Right cardiac atrium (tissue), 5 donors: ENCODE results near the gene TP53BP1. TPM values are rescaled to one million over a fixed set of nuclear protein-coding genes. Genes with fewer than 3 reads are reported as not detected.

Experiments
- ATAC-seq, 2 donors: fragments of 200-7000 bp; cut with Tn5 transposase; one replicate each; pipeline versions ENCODE4 v1.8.0 to v1.9.1; 2020; ENCODE audit warnings: moderate library complexity in 2 of 2, mild to moderate bottlenecking in 1 of 2
- DNase-seq, 3 donors: peaks; one replicate each; pipeline ENCODE4 v3.0.0-alpha.2; 2020
- H3K27ac ChIP-seq: one replicate; pipeline ENCODE4 v1.5.1; 2013; ENCODE audit warnings: mild to moderate bottlenecking, low read length, control low read depth, moderate library complexity
- H3K27me3 ChIP-seq: one replicate; pipeline ENCODE4 v1.6.1; 2013; ENCODE audit not compliant: control insufficient read depth, insufficient read depth
- H3K4me1 ChIP-seq: one replicate; pipeline ENCODE4 v1.6.1; 2013; ENCODE audit warnings: low read length; ENCODE audit not compliant: control insufficient read depth, insufficient read depth
- H3K4me3 ChIP-seq: one replicate; pipeline ENCODE4 v1.5.1; 2013; ENCODE audit warnings: low read length, control low read depth
- H3K9me3 ChIP-seq: one replicate; pipeline ENCODE4 v1.6.1; 2013; ENCODE audit warnings: low read length; ENCODE audit not compliant: control insufficient read depth
- WGBS: extraction: QIAGEN DNeasy Blood & Tissue Kit; methylation state at CpG from one replicate; pipeline ENCODE4 v1.1.7; 2013; 5-methylcytosine and 5-hydroxymethylcytosine counted together
- intact Hi-C, 4 donors: fragments of 100-400 bp; cut with DNase I; formaldehyde crosslinking; loops; one replicate each; pipeline versions ENCODE4 v1.11.0 to v1.14.0; 2022 to 2023
- polyA plus RNA-seq: library from polyadenylated mRNA; stranded (reverse); fragments of 200-250 nt; gene quantifications from one replicate; pipeline ENCODE4 v1.2.3, GENCODE V29; 2013
- total RNA-seq, 4 donors: library from RNA; stranded (reverse); fragmentation: NEBNext Ultra II Directional; extraction: Animal tissue kit (Norgen Biotek cat#: 25700); gene quantifications; one replicate each; pipeline ENCODE4 v1.2.1, GENCODE V29; 2021
- donor health status: healthy with polysubstance abuse.
- donor health status: DM: no; HTN: yes; CAD: no.
- donor health status: DM: no; HTN: no; CAD: no.
- donor health status: DM: no; HTN: yes; CAD: no; lungs with severe emphysema.
- donor health status: DM: yes; HTN: yes; CAD: no.

The TP53BP1 gene
- total and polyA plus RNA-seq, 5 donors: 14.6 to 44.4 (median 33.6) TPM

DNA sequence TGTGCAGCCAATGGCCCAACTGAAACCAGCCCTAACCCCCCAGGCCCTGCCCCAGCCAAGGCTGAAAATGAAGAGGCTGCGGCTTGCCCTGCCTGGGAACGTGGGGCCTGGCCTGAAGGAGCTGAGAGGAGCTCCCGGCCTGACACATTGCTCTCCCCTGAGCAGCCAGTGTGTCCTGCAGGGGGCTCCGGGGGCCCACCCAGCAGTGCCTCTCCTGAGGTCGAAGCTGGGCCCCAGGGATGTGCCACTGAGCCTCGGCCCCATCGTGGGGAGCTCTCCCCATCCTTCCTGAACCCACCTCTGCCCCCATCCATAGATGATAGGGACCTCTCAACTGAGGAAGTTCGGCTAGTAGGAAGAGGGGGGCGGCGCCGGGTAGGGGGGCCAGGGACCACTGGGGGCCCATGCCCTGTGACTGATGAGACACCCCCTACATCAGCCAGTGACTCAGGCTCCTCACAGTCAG, 35.6 kb upstream of the TP53BP1 start:
- intact Hi-C loops: no loop called here
- DNase-seq: no peak
- H3K4me3 ChIP-seq: no peak overlapping the region
- no peaks in the 10 kb centered on the region for H3K4me1 ChIP-seq
- no peaks in the 10 kb centered on the region for H3K27me3 ChIP-seq
- no peaks in the 10 kb centered on the region for H3K9me3 ChIP-seq
- 81% methylated on average over 11 of the region's 11 CpGs for WGBS
- ATAC-seq: no peak
- H3K27ac ChIP-seq: no peak overlapping the region

DNA sequence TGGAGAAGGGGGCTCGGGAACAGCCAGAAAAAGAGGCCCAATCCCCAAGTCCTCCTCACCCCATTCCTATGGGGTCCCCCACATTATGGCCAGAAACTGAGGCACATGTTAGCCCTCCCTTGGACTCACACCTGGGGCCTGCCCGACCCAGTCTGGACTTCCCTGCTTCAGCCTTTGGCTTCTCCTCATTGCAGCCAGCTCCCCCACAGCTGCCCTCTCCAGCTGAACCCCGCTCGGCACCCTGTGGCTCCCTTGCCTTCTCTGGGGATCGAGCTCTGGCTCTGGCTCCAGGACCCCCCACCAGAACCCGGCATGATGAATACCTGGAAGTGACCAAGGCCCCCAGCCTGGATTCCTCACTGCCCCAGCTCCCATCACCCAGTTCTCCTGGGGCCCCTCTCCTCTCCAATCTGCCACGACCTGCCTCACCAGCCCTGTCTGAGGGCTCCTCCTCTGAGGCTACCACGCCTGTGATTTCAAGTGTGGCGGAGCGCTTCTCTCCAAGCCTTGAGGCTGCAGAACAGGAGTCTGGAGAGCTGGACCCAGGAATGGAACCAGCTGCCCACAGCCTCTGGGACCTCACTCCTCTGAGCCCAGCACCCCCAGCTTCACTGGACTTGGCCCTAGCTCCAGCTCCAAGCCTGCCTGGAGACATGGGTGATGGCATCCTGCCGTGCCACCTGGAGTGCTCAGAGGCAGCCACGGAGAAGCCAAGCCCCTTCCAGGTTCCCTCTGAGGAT, 35.0 kb upstream of the TP53BP1 start:
- no peaks in the 10 kb centered on the region for H3K4me1 ChIP-seq
- no peak overlapping the region for H3K4me3 ChIP-seq
- H3K9me3 ChIP-seq: no peaks in the 10 kb centered on the region
- WGBS: 83% methylated on average over 12 of the region's 12 CpGs
- no peak for DNase-seq
- intact Hi-C loops: no loop called here
- no peak overlapping the region for H3K27ac ChIP-seq
- ATAC-seq: no peak
- H3K27me3 ChIP-seq: no peaks in the 10 kb centered on the region

DNA sequence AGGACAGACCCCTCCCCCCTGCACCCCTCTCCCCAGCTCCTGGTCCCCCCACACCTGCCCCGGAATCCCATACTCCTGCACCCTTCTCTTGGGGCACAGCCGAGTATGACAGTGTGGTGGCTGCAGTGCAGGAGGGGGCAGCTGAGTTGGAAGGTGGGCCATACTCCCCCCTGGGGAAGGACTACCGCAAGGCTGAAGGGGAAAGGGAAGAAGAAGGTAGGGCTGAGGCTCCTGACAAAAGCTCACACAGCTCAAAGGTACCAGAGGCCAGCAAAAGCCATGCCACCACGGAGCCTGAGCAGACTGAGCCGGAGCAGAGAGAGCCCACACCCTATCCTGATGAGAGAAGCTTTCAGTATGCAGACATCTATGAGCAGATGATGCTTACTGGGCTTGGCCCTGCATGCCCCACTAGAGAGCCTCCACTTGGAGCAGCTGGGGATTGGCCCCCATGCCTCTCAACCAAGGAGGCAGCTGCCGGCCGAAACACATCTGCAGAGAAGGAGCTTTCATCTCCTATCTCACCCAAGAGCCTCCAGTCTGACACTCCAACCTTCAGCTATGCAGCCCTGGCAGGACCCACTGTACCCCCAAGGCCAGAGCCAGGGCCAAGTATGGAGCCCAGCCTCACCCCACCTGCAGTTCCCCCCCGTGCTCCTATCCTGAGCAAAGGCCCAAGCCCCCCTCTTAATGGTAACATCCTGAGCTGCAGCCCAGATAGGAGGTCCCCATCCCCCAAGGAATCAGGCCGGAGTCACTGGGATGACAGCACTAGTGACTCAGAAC, 34.3 kb upstream of the TP53BP1 start:
- 77% methylated on average over 9 of the region's 9 CpGs for WGBS
- Histone ChIP-seq H3K4me1 (no peaks in the 10 kb centered on the region), H3K27me3 (no peaks in the 10 kb centered on the region), H3K9me3 (no peaks in the 10 kb centered on the region), H3K4me3 (no peak overlapping the region), H3K27ac (no peak overlapping the region)
- ATAC-seq (no peak), DNase-seq (no peak)
- intact Hi-C loops: no loop called here

DNA sequence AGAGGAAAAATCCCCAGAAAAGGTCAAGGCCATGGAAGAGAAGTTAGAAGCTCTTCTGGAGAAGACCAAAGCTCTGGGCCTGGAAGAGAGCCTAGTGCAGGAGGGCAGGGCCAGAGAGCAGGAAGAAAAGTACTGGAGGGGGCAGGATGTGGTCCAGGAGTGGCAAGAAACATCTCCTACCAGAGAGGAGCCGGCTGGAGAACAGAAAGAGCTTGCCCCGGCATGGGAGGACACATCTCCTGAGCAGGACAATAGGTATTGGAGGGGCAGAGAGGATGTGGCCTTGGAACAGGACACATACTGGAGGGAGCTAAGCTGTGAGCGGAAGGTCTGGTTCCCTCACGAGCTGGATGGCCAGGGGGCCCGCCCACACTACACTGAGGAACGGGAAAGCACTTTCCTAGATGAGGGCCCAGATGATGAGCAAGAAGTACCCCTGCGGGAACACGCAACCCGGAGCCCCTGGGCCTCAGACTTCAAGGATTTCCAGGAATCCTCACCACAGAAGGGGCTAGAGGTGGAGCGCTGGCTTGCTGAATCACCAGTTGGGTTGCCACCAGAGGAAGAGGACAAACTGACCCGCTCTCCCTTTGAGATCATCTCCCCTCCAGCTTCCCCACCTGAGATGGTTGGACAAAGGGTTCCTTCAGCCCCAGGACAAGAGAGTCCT, 33.4 kb upstream of the TP53BP1 start:
- Histone ChIP-seq H3K4me1 (no peaks in the 10 kb centered on the region), H3K9me3 (no peaks in the 10 kb centered on the region), H3K27me3 (no peaks in the 10 kb centered on the region), H3K4me3 (no peak overlapping the region), H3K27ac (no peak overlapping the region)
- DNase-seq (no peak), ATAC-seq (no peak)
- WGBS: 85% methylated on average over 11 of the region's 11 CpGs
- intact Hi-C loops: no loop called here

DNA sequence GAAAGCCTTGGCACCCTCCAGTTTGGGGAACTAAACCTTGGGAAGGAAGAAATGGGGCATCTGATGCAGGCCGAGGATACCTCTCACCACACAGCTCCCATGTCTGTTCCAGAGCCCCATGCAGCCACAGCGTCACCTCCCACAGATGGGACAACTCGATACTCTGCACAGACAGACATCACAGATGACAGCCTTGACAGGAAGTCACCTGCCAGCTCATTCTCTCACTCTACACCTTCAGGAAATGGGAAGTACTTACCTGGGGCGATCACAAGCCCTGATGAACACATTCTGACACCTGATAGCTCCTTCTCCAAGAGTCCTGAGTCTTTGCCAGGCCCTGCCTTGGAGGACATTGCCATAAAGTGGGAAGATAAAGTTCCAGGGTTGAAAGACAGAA, 32.2 kb upstream of the TP53BP1 start:
- WGBS: 90% methylated on average over 4 of the region's 4 CpGs
- ATAC-seq: no peak

DNA sequence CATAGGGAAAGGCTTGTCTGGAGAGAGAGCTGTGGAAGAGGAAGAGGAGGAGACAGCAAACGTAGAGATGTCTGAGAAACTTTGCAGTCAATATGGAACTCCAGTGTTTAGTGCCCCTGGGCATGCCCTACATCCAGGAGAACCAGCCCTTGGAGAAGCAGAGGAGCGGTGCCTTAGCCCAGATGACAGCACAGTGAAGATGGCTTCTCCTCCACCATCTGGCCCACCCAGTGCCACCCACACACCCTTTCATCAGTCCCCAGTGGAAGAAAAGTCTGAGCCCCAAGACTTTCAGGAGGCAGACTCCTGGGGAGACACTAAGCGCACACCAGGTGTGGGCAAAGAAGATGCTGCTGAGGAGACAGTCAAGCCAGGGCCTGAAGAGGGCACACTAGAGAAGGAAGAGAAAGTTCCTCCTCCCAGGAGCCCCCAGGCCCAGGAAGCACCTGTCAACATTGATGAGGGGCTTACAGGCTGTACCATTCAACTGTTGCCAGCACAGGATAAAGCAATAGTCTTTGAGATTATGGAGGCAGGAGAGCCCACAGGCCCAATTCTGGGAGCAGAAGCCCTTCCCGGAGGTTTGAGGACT, 31.4 kb upstream of the TP53BP1 start:
- intact Hi-C loops: no loop called here
- Histone ChIP-seq H3K27me3 (no peaks in the 10 kb centered on the region), H3K4me1 (no peaks in the 10 kb centered on the region), H3K27ac (no peak overlapping the region), H3K4me3 (no peak overlapping the region), H3K9me3 (no peaks in the 10 kb centered on the region)
- 93% methylated on average over 4 of the region's 4 CpGs for WGBS
- ATAC-seq: no peak
- no peak for DNase-seq

More for the DNA sequence above, 32.2 kb upstream of the TP53BP1 start:
- intact Hi-C loops: no loop called here
- no peaks in the 10 kb centered on the region for H3K4me1 ChIP-seq
- no peak for DNase-seq
- H3K27ac ChIP-seq: no peak overlapping the region
- no peaks in the 10 kb centered on the region for H3K27me3 ChIP-seq
- H3K9me3 ChIP-seq: no peaks in the 10 kb centered on the region
- no peak overlapping the region for H3K4me3 ChIP-seq

DNA sequence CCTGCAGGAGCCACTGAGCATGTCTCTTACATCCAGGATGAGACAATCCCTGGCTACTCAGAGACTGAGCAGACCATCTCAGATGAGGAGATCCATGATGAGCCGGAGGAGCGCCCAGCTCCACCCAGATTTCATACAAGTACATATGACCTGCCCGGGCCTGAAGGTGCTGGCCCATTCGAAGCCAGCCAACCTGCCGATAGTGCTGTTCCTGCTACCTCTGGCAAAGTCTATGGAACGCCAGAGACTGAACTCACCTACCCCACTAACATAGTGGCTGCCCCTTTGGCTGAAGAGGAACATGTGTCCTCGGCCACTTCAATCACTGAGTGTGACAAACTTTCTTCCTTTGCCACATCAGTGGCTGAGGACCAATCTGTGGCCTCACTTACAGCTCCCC, 30.7 kb upstream of the TP53BP1 start:
- 88% methylated on average over 7 of the region's 7 CpGs for WGBS
- H3K27ac ChIP-seq: no peak overlapping the region

DNA sequence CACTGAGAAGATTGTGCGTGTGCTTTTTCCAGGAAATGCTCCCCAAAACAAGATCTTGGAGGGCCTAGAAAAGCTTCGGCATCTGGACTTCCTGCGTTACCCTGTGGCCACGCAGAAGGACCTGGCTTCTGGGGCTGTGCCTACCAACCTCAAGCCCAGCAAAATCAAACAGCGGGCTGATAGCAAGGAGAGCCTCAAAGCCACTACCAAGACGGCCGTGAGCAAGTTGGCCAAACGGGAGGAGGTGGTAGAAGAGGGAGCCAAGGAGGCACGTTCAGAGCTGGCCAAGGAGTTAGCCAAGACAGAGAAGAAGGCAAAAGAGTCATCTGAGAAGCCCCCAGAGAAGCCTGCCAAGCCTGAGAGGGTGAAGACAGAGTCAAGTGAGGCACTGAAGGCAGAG, 29.3 kb upstream of the TP53BP1 start:
- WGBS: 83% methylated on average over 9 of the region's 9 CpGs
- Histone ChIP-seq H3K4me3 (no peak overlapping the region), H3K9me3 (no peaks in the 10 kb centered on the region), H3K4me1 (no peaks in the 10 kb centered on the region), H3K27ac (no peak overlapping the region), H3K27me3 (no peaks in the 10 kb centered on the region)
- ATAC-seq (no peak), DNase-seq (no peak)
- intact Hi-C loops: no loop called here

More for the DNA sequence above, 30.7 kb upstream of the TP53BP1 start:
- ATAC-seq (no peak), DNase-seq (no peak)
- no peaks in the 10 kb centered on the region for H3K4me1 ChIP-seq
- H3K27me3 ChIP-seq: no peaks in the 10 kb centered on the region
- intact Hi-C loops: no loop called here
- no peaks in the 10 kb centered on the region for H3K9me3 ChIP-seq
- no peak overlapping the region for H3K4me3 ChIP-seq

DNA sequence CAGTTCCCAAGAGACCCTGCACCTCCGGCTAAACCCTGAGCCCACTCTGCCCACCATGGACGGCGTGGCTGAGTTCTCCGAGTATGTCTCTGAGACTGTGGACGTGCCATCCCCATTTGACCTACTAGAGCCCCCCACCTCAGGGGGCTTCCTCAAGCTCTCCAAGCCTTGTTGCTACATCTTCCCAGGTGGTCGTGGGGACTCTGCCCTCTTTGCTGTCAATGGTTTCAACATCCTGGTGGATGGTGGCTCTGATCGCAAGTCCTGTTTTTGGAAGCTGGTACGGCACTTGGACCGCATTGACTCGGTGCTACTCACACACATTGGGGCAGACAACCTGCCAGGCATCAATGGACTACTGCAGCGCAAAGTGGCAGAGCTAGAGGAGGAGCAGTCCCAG, 28.5 kb upstream of the TP53BP1 start:
- no peak overlapping the region for H3K27ac ChIP-seq
- peaks cover 5% of the 10 kb centered on the region for H3K4me1 ChIP-seq
- ATAC-seq (no peak), DNase-seq (no peak)
- WGBS: 95% methylated on average over 11 of the region's 11 CpGs
- no peak overlapping the region for H3K4me3 ChIP-seq
- no peaks in the 10 kb centered on the region for H3K9me3 ChIP-seq
- intact Hi-C loops: no loop called here
- no peaks in the 10 kb centered on the region for H3K27me3 ChIP-seq

DNA sequence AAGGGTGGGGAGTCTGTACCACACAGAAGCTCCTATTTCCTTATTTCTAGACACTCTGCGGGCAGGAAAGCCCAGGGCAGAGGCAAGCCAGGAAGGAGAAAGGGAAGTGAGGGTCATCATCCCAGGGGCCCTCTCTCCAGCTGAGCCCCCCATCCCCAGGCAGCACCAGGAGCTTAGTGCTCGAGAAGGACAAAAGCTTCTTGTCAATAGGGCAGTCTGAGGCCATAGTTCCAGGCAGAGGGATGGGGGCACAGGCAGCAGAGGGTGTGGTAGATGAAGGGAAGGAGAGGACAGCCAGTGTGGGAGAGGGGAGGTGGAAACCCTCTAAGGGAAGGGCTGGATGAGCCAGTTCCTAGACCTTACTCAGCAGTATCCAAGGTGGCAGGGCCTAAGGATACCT, 27.2 kb upstream of the TP53BP1 start:
- Histone ChIP-seq H3K27ac (no peak overlapping the region), H3K4me1 (peaks cover 5% of the 10 kb centered on the region), H3K27me3 (no peaks in the 10 kb centered on the region), H3K4me3 (no peak overlapping the region), H3K9me3 (no peaks in the 10 kb centered on the region)
- intact Hi-C loops: no loop called here
- DNase-seq (no peak), ATAC-seq (no peak)
- 66% methylated on average over 2 of the region's 2 CpGs for WGBS

DNA sequence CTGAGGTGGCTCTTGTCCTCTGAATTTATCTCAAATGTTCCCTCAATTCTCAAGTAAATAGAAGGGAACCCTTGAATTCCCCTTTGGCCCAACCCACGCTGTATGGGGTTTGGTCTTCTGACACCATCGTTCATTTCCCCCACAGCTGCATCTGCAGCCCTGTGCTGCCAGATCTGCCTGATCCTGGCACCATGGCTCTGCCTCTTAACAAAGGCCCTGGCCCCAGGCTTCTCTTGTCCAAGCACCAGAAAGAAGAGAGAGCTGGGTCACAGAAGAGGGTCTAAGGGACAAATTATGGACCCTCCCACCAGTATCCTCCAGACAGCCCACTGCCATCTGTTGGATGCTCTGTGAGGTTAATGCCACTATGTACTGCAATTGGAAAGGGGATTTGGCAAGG, 26.2 kb upstream of the TP53BP1 start:
- H3K4me3 ChIP-seq: no peak overlapping the region
- H3K27ac ChIP-seq: no peak overlapping the region
- H3K9me3 ChIP-seq: no peaks in the 10 kb centered on the region
- no peak for DNase-seq
- no peaks in the 10 kb centered on the region for H3K27me3 ChIP-seq
- peaks cover 5% of the 10 kb centered on the region for H3K4me1 ChIP-seq
- WGBS: 64% methylated on average over 2 of the region's 2 CpGs
- intact Hi-C loops: no loop called here
- ATAC-seq: no peak
